Osteocyte (in vitro differentiated cells): ENCODE measurements around the gene LTBP2. TPM values are rescaled to one million over a fixed set of nuclear protein-coding genes. Genes with fewer than 3 reads are reported as not detected.

ENCODE experiments used
- DNase-seq: peaks from one replicate; pipeline ENCODE4 v3.0.0; 2021; ENCODE audit warnings: mixed read lengths; ENCODE audit not compliant: unreplicated experiment; ENCODE audit errors: extremely low spot score
- H3K27ac Mint-ChIP-seq: one replicate; pipeline ENCODE4 v1.8.0; 2021; ENCODE audit warnings: mild to moderate bottlenecking, mixed read lengths; ENCODE audit not compliant: unreplicated experiment
- H3K27me3 Mint-ChIP-seq: one replicate; pipeline ENCODE4 v1.8.0; 2021; ENCODE audit warnings: mixed read lengths; ENCODE audit not compliant: unreplicated experiment
- H3K36me3 Mint-ChIP-seq: one replicate; pipeline ENCODE4 v1.8.0; 2021; ENCODE audit warnings: mixed read lengths; ENCODE audit not compliant: unreplicated experiment
- H3K4me1 Mint-ChIP-seq: one replicate; pipeline ENCODE4 v1.8.0; 2021; ENCODE audit warnings: mixed read lengths; ENCODE audit not compliant: unreplicated experiment
- H3K4me3 Mint-ChIP-seq: one replicate; pipeline ENCODE4 v1.8.0; 2021; ENCODE audit warnings: mild to moderate bottlenecking, moderate library complexity, mixed read lengths; ENCODE audit not compliant: unreplicated experiment
- H3K9me3 Mint-ChIP-seq: one replicate; pipeline ENCODE4 v1.8.0; 2021; ENCODE audit warnings: mixed read lengths; ENCODE audit not compliant: unreplicated experiment
- CTCF ChIP-seq: fragments of 200-600 bp; sonication (generic); IDR thresholded peaks from 2 replicates; pipeline ENCODE4 v1.5.0; 2021; ENCODE audit warnings: antibody characterized with exemption, mild to moderate bottlenecking, moderate library complexity
- total RNA-seq: library from RNA; stranded (reverse); gene quantifications from 2 replicates; pipeline ENCODE4 v1.2.1, GENCODE V29; 2021

Gene LTBP2
- total RNA-seq, 1 donor from 2014 or later, result 377 TPM

GRCh38 chr14:74503291-74503937, 108.6 kb downstream of the LTBP2 start:
- Mint-ChIP-seq H3K4me1 (peaks cover 31% of the 10 kb centered on the region), H3K9me3 (no peaks in the 10 kb centered on the region), H3K4me3 (no peak overlapping the region), H3K27ac (peak overlapping the region; percentile 10), H3K27me3 (no peaks in the 10 kb centered on the region), H3K36me3 (peaks cover 44% of the 10 kb centered on the region)
- DNase-seq, result peak; percentile 82
- no peak for TF ChIP-seq CTCF

- Mint-ChIP-seq H3K27ac (peak overlapping the region; percentile 71), H3K27me3 (no peaks in the 10 kb centered on the region), H3K4me1 (peaks cover 34% of the 10 kb centered on the region), H3K36me3 (peaks cover 40% of the 10 kb centered on the region), H3K4me3 (no peak overlapping the region), H3K9me3 (no peaks in the 10 kb centered on the region)
- TF ChIP-seq CTCF, result peak; percentile 62
- DNase-seq, result no peak
Observed at GRCh38 chr14:74502236-74503019, 109.6 kb downstream of the LTBP2 start.

- Mint-ChIP-seq H3K27ac (peak overlapping the region; percentile 86), H3K4me3 (no peak overlapping the region), H3K9me3 (no peaks in the 10 kb centered on the region), H3K36me3 (peaks cover 33% of the 10 kb centered on the region), H3K4me1 (peaks cover 34% of the 10 kb centered on the region), H3K27me3 (no peaks in the 10 kb centered on the region)
- TF ChIP-seq CTCF, result no peak
- DNase-seq, result no peak
Observed at GRCh38 chr14:74501691-74502090, 110.3 kb downstream of the LTBP2 start.

- Mint-ChIP-seq H3K9me3 (no peaks in the 10 kb centered on the region), H3K4me3 (no peak overlapping the region), H3K27ac (peak overlapping the region; percentile 86), H3K27me3 (no peaks in the 10 kb centered on the region), H3K4me1 (peaks cover 34% of the 10 kb centered on the region), H3K36me3 (peaks cover 33% of the 10 kb centered on the region)
- peak; percentile 80 for TF ChIP-seq CTCF
- DNase-seq, result peak; percentile 87
Observed at GRCh38 chr14:74501135-74501614, 110.9 kb downstream of the LTBP2 start.
